Stomach smooth muscle (tissue), 2 donors: Measurements from ENCODE around the gene MOB3A.
"Not testable (repeated sequence)": the region's sequence is repeated elsewhere in the genome, so short reads cannot be mapped to it uniquely, and the experiment has no call there.

Source experiments
- H3K27ac ChIP-seq: one replicate; pipeline ENCODE4 v1.7.0; 2013; ENCODE audit warnings: mild to moderate bottlenecking, low read length, inconsistent platforms
- H3K27me3 ChIP-seq, 2 donors: one replicate each; pipeline ENCODE4 v1.7.0; 2013; ENCODE audit warnings: low read length in 2 of 2; ENCODE audit not compliant: insufficient read depth in 2 of 2, control insufficient read depth in 1 of 2
- H3K36me3 ChIP-seq, 2 donors: one replicate each; pipeline ENCODE4 v1.7.0; 2013; ENCODE audit warnings: low read length in 2 of 2; ENCODE audit not compliant: control insufficient read depth in 2 of 2, insufficient read depth in 2 of 2
- H3K4me1 ChIP-seq: one replicate; pipeline ENCODE4 v1.7.0; 2013; ENCODE audit warnings: low read length; ENCODE audit not compliant: control insufficient read depth, insufficient read depth
- H3K4me3 ChIP-seq, 2 donors: one replicate each; pipeline ENCODE4 v1.7.0; 2013; ENCODE audit warnings: low read length in 2 of 2
- H3K9ac ChIP-seq, 2 donors: one replicate each; pipeline ENCODE4 v1.7.0; 2013; ENCODE audit warnings: low read length in 2 of 2, mild to moderate bottlenecking in 1 of 2
- H3K9me3 ChIP-seq, 2 donors: one replicate each; pipeline ENCODE4 v1.7.0; 2013; ENCODE audit warnings: low read length in 2 of 2; ENCODE audit not compliant: control insufficient read depth in 2 of 2
- donor health status: healthy.
- donor health status: Pancreatic carcinoma.

Gene MOB3A

DNA sequence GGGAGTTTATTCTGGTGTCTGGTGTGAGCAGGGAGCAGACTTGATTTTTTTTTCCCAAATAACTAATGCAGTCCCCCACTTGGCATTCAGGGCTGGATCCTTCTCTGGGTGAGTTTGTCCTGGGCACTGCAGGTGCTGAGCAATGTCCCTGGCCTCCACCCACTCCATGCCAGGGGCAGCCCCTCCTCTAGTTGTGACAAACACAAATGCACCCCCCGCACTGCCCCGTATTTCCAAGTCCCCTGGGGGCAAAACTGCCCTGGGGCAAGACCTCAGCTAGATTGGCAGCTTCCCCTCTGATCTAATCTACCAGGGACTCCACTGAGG is 6.4 kb downstream of the MOB3A start:
- Histone ChIP-seq H3K27me3 (no peaks in the 10 kb centered on the region), H3K9ac (no peak overlapping the region), H3K36me3 (peaks cover 0 to 7% of the 10 kb centered on the region in 2 donors), H3K4me1 (peaks cover 56% of the 10 kb centered on the region), H3K4me3 (no peak overlapping the region), H3K27ac (peak overlapping the region; percentile 37), H3K9me3 (no peaks in the 10 kb centered on the region)

- no peak overlapping the region for H3K4me3 ChIP-seq
- H3K9ac ChIP-seq: no peak overlapping the region
- peaks cover 53% of the 10 kb centered on the region for H3K4me1 ChIP-seq
- H3K9me3 ChIP-seq: no peaks in the 10 kb centered on the region
- peak overlapping the region; percentile 37 for H3K27ac ChIP-seq
- no peaks in the 10 kb centered on the region for H3K27me3 ChIP-seq
- H3K36me3 ChIP-seq: peaks cover 0 to 7% of the 10 kb centered on the region in 2 donors
Measured at GRCh38 chr19:2089001-2089711, 7.0 kb downstream of the MOB3A start.

DNA sequence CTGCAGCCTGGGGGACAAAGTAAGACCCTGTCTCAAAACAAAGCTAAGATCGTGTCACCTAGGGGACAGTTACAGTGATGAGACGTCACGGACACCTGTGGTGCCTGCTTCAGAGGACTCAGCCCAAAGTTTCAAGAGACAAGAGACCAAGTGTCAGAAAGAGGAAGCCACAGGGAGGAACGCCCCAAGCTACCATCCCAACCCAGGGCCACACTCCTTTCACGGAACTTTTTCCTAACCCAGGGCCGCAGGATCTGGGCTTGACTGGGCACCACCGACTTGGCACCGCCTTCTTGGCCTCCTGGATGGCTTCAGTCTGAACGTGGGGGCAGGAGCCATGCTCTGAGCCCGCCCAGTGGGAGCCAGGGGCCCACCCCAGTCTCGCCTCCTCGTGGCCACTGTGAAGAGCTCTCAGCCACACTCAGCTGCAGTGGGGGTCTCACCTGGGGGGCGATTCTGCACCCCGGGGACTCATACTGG is 8.5 kb downstream of the MOB3A start:
- H3K4me3 ChIP-seq: no peak overlapping the region
- H3K9me3 ChIP-seq: no peaks in the 10 kb centered on the region
- H3K27ac ChIP-seq: no peak overlapping the region
- H3K27me3 ChIP-seq: no peaks in the 10 kb centered on the region
- peaks cover 0 to 9% of the 10 kb centered on the region in 2 donors for H3K36me3 ChIP-seq
- peaks cover 51% of the 10 kb centered on the region for H3K4me1 ChIP-seq
- no peak overlapping the region for H3K9ac ChIP-seq

DNA sequence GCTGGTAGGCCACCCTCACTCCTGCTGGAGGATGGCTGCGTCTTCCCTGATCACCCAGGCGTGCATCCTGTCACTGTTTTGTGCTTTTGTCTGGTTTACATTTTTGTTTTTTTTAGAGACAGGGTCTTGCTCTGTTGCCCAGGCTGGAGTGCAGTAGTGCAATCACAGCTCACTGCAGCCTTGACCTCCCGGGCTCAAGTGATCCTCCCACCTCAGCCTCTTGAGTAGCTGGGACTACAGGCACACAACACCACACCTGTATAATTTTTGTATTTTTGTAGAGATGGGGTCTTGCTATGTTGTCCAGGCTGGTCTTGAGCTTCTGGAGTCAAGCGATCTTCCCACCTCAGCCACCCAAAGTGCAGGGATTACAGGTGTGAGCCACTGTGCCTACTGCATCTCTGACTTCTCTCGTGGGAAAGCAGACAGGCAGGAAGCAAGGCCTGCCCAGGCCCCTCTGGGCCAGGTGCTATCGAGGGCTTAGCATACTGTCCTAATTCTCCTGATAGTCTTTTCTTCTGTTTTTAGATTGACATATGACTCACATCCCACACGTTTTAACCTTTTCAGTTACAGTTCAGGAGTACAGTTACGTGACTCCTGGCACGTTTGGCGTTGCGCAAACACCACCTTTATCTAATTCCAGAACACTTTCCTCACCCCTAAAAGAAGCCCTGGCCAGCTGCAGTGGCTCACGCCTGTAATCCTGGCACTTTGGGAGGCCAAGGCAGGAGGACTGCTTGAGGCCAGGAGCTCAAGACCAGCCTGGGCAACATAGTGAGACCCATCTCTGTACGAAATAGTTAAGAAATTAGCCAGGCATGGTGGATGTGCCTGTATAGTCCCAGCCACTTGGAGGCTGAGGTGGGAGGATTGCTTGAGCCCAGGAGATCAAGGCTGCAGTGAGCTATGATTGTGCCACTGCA is 9.2 kb downstream of the MOB3A start:
- H3K4me3 ChIP-seq, H3K27ac ChIP-seq, H3K9ac ChIP-seq, H3K9me3 ChIP-seq, H3K27me3 ChIP-seq: not testable (repeated sequence)
- Histone ChIP-seq H3K4me1 (peaks cover 50% of the 10 kb centered on the region), H3K36me3 (peaks cover 0 to 11% of the 10 kb centered on the region in 2 donors)

DNA sequence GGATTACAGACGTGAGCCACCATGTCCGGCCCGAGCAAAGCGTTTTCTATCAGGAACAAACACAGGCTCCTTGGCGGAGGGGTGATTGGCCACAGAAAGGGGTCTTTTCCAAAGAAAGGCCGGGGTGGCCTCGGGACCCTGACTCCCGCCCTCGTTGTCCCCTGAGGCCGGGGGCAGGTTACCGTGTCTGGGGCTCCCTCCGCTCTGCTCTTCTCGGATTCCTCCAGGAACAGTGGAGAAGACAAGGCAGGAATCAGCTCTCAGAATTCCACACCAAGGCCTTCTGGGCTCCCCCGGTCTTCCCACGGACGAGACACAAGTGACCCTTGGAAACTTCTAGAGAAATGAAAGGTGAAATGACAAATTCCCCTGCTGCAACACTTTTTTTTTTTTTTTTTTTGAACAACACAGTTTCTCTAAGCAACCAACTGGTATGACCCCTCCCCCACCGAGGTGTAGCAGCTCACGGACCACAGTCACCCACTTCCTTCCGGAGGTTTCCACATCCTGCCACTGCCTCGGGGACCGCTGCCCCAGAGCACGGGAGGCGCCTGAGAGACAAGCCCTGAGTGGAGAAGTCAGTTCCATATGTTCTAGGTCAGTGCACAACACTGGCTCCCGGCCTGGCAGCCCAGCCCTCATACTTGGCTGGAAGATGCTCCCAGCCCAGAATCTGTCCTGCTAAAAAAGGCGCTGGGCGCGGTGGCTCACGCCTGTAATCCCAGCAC is 11.0 kb downstream of the MOB3A start:
- no peak overlapping the region for H3K27ac ChIP-seq
- peaks cover 47% of the 10 kb centered on the region for H3K4me1 ChIP-seq
- H3K9ac ChIP-seq: no peak overlapping the region
- H3K4me3 ChIP-seq: no peak overlapping the region
- peaks cover 3 to 18% of the 10 kb centered on the region in 2 donors for H3K36me3 ChIP-seq
- no peaks in the 10 kb centered on the region for H3K27me3 ChIP-seq
- no peaks in the 10 kb centered on the region for H3K9me3 ChIP-seq

GRCh38 chr19:2083174-2083854 is 12.8 kb downstream of the MOB3A start:
- H3K4me3 ChIP-seq: peak overlapping the region in 1 of 2 donors; percentile 29
- peaks cover 6 to 19% of the 10 kb centered on the region in 2 donors for H3K36me3 ChIP-seq
- H3K4me1 ChIP-seq: peaks cover 34% of the 10 kb centered on the region
- H3K27me3 ChIP-seq: no peaks in the 10 kb centered on the region
- peak overlapping the region; percentile 18 for H3K27ac ChIP-seq
- H3K9me3 ChIP-seq: no peaks in the 10 kb centered on the region
- H3K9ac ChIP-seq: no peak overlapping the region

- Histone ChIP-seq H3K4me3 (no peak overlapping the region), H3K36me3 (peaks cover 16 to 28% of the 10 kb centered on the region in 2 donors), H3K4me1 (peaks cover 30% of the 10 kb centered on the region), H3K9ac (no peak overlapping the region), H3K9me3 (no peaks in the 10 kb centered on the region), H3K27me3 (no peaks in the 10 kb centered on the region), H3K27ac (no peak overlapping the region)
Measured at GRCh38 chr19:2081873-2082810, 14.0 kb downstream of the MOB3A start.

DNA sequence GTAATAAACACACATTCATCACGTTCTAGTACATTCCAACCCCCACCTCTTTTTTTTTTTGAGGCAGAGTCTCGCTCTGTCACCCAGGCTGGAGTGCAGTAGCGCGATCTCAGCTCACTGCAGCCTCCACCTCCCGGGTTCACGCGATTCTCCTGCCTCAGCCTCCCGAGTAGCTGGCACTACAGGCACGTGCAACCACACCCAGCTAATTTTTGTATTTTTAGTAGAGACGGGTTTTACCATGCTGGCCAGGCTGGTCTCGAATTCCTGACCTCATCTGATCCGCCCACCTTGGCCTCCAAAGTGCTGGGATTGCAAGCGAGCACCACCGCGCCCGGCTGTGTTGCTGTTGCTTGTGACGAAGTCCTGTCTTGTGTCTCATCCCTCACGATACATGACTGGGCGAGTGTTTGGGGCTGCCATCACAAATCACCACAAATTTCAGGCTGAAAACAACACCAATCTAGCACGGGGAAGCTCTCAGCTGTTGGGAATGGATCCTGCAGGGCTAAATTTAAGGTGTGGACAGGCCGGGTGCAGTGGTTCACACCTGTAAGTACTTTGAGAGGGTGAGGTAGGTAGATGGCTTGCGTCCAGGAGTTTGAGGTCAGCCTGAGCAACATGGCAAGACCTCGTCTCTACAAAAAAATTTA is 15.7 kb downstream of the MOB3A start:
- H3K9me3 ChIP-seq: no peaks in the 10 kb centered on the region
- H3K9ac ChIP-seq: no peak overlapping the region
- no peak overlapping the region for H3K27ac ChIP-seq
- H3K4me3 ChIP-seq: no peak overlapping the region
- no peaks in the 10 kb centered on the region for H3K27me3 ChIP-seq
- peaks cover 25 to 39% of the 10 kb centered on the region in 2 donors for H3K36me3 ChIP-seq
- H3K4me1 ChIP-seq: peaks cover 24% of the 10 kb centered on the region

GRCh38 chr19:2079865-2080301 is 16.2 kb downstream of the MOB3A start:
- Histone ChIP-seq H3K9ac (no peak overlapping the region), H3K27ac (no peak overlapping the region), H3K4me1 (peaks cover 21% of the 10 kb centered on the region), H3K9me3 (no peaks in the 10 kb centered on the region), H3K4me3 (no peak overlapping the region), H3K27me3 (no peaks in the 10 kb centered on the region), H3K36me3 (peaks cover 25 to 41% of the 10 kb centered on the region in 2 donors)
